Activated naive CD8-positive, alpha-beta T cell treated with anti-CD3 and anti-CD28 coated beads, Interleukin-2, amount 10 ng/mL, durations not matched to agents 7 days and 5 days (primary cell): ENCODE results near the gene MAP7D3. TPM values are rescaled to one million over a fixed set of nuclear protein-coding genes. Genes with fewer than 3 reads are reported as not detected.
"Not testable (repeated sequence)": the region's sequence is repeated elsewhere in the genome, so short reads cannot be mapped to it uniquely, and the experiment has no call there.

Source experiments
- ATAC-seq: fragments of 150-1000 bp; cut with Tn5 transposase; one replicate; pipeline ENCODE4 v1.10.0; 2021; ENCODE audit warnings: low read depth, moderate library complexity
- POLR2A ChIA-PET: fragments of 350-600 bp; sonication (Branson Sonifier 250); formaldehyde crosslinking; loops from one replicate; lab custom pipeline; 2021; ENCODE audit warnings: antibody characterized with exemption; lab: Charles Lee
- DNase-seq: peaks from one replicate; pipeline ENCODE4 v3.0.0; 2021
- H3K27ac Mint-ChIP-seq: one replicate; pipeline ENCODE4 v1.8.0; 2022; ENCODE audit warnings: mild to moderate bottlenecking, mixed read lengths
- H3K27me3 Mint-ChIP-seq: one replicate; pipeline ENCODE4 v1.8.0; 2022; ENCODE audit warnings: mild to moderate bottlenecking, moderate library complexity, mixed read lengths
- H3K36me3 Mint-ChIP-seq: one replicate; pipeline ENCODE4 v1.8.0; 2021; ENCODE audit warnings: mild to moderate bottlenecking, mixed read lengths
- H3K4me1 Mint-ChIP-seq: one replicate; pipeline ENCODE4 v1.8.0; 2021; ENCODE audit warnings: mixed read lengths
- H3K4me3 Mint-ChIP-seq: one replicate; pipeline ENCODE4 v1.8.0; 2022; ENCODE audit warnings: mild to moderate bottlenecking, moderate library complexity, mixed read lengths
- H3K9me3 Mint-ChIP-seq: one replicate; pipeline ENCODE4 v1.8.0; 2021; ENCODE audit warnings: mixed read lengths
- total RNA-seq, 2 experiments: library from RNA; stranded (reverse); gene quantifications; one replicate each; pipeline ENCODE4 v1.2.3, GENCODE V29; 2021

MAP7D3 gene
- total RNA-seq, 2 experiments from 2014 or later: 11.9 to 12.0 TPM

DNA sequence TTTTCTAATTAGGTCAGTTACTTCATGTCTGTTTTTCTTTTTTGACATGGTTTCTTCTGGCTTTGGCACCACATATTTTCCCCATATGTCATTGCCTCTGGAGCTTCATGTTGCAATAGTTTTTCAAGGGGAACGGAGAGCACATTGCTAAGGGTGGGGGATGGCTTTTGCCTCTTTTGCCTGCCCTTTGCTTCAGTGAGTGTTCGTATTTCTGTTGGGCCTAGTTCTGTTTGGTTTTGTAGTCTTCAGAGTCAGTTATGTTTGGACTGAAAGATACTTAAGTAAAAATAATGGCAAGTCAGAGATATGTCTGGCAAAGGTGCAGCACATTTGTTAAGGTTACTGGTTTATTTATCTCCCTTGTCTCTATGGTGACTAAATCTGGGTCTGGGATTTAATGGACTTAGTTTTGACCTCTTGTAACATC is 74.8 kb downstream of the MAP7D3 start:
- POLR2A ChIA-PET: no interaction called here
- Mint-ChIP-seq H3K9me3 (no peaks in the 10 kb centered on the region), H3K4me1 (no peaks in the 10 kb centered on the region), H3K27me3 (no peaks in the 10 kb centered on the region), H3K4me3 (no peak overlapping the region), H3K27ac (no peak overlapping the region), H3K36me3 (peaks cover 2% of the 10 kb centered on the region)
- ATAC-seq (no peak), DNase-seq (no peak)

- no peaks in the 10 kb centered on the region for H3K27me3 Mint-ChIP-seq
- no peak overlapping the region for H3K27ac Mint-ChIP-seq
- H3K9me3 Mint-ChIP-seq: no peaks in the 10 kb centered on the region
- H3K4me3 Mint-ChIP-seq: no peak overlapping the region
- DNase-seq (no peak), ATAC-seq (no peak)
- H3K36me3 Mint-ChIP-seq: no peaks in the 10 kb centered on the region
- peaks cover 1% of the 10 kb centered on the region for H3K4me1 Mint-ChIP-seq
- POLR2A ChIA-PET: no interaction called here
These were observed 79.8 kb downstream of the MAP7D3 start for GRCh38 chrX:136171420-136171819.

GRCh38 chrX:136170139-136170800 is 80.9 kb downstream of the MAP7D3 start:
- Mint-ChIP-seq H3K27me3 (no peaks in the 10 kb centered on the region), H3K9me3 (no peaks in the 10 kb centered on the region), H3K4me3 (no peak overlapping the region), H3K36me3 (no peaks in the 10 kb centered on the region), H3K27ac (no peak overlapping the region), H3K4me1 (peaks cover 1% of the 10 kb centered on the region)
- POLR2A ChIA-PET: no interaction called here
- DNase-seq (no peak), ATAC-seq (no peak)

DNA sequence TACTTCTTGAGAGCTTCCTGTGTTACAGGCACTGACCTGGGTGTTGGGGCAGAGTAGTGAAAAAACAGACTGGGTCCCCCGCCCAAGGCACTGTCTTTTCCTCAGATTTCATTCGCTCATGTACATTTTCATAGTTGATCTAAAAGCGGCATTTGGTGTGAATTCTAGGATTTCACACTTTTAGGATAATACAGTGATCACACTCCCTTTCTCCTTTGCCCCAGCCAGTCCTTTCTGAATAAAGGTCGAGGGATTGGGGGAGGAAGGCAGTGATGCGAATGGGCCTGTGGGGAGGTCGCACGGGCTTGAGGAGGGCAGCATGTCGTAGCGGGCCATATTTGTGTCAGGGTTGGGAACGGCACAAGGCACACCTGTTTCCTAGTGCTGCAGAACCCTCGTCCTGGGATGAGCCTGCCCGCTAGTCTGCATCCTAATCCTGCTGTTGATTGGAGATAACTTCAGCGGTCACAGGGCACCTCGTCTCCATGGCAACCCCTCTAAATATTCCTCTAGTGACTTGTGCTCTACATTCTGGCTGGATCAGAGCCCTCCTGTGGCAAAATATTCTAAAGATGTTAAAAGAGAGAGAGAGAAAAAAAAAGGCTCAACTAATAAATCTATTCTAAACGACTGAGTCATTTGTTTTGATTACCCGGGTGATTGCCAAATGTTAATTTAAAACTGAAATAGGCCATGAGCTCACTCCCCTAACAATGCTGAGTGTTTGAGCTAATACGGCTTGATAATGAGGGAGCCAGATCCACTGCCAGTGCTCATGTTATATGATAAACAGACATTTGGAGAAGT is 82.1 kb downstream of the MAP7D3 start:
- DNase-seq: no peak
- H3K27me3 Mint-ChIP-seq: no peaks in the 10 kb centered on the region
- no peaks in the 10 kb centered on the region for H3K36me3 Mint-ChIP-seq
- POLR2A ChIA-PET: no interaction called here
- H3K4me1 Mint-ChIP-seq: peaks cover 1% of the 10 kb centered on the region
- ATAC-seq: no peak
- no peaks in the 10 kb centered on the region for H3K9me3 Mint-ChIP-seq
- H3K4me3 Mint-ChIP-seq: no peak overlapping the region
- H3K27ac Mint-ChIP-seq: no peak overlapping the region

- DNase-seq, POLR2A ChIA-PET, ATAC-seq, H3K27me3 Mint-ChIP-seq, H3K36me3 Mint-ChIP-seq, H3K4me3 Mint-ChIP-seq, H3K4me1 Mint-ChIP-seq, H3K9me3 Mint-ChIP-seq, H3K27ac Mint-ChIP-seq: not testable (repeated sequence)
These were observed 83.2 kb downstream of the MAP7D3 start for GRCh38 chrX:136167989-136168388.

- POLR2A ChIA-PET: no interaction called here
- Mint-ChIP-seq H3K27me3 (no peaks in the 10 kb centered on the region), H3K36me3 (no peaks in the 10 kb centered on the region), H3K4me3 (no peak overlapping the region), H3K27ac (no peak overlapping the region), H3K9me3 (no peaks in the 10 kb centered on the region), H3K4me1 (peaks cover 5% of the 10 kb centered on the region)
- DNase-seq: no peak
- no peak for ATAC-seq
These were observed 84.9 kb downstream of the MAP7D3 start for GRCh38 chrX:136166221-136166855.

GRCh38 chrX:136165406-136165805 is 85.8 kb downstream of the MAP7D3 start:
- no peaks in the 10 kb centered on the region for H3K9me3 Mint-ChIP-seq
- H3K4me3 Mint-ChIP-seq: no peak overlapping the region
- H3K27ac Mint-ChIP-seq: no peak overlapping the region
- no peak for ATAC-seq
- no peaks in the 10 kb centered on the region for H3K27me3 Mint-ChIP-seq
- H3K4me1 Mint-ChIP-seq: peaks cover 5% of the 10 kb centered on the region
- POLR2A ChIA-PET: no interaction called here
- DNase-seq: no peak
- H3K36me3 Mint-ChIP-seq: no peaks in the 10 kb centered on the region

DNA sequence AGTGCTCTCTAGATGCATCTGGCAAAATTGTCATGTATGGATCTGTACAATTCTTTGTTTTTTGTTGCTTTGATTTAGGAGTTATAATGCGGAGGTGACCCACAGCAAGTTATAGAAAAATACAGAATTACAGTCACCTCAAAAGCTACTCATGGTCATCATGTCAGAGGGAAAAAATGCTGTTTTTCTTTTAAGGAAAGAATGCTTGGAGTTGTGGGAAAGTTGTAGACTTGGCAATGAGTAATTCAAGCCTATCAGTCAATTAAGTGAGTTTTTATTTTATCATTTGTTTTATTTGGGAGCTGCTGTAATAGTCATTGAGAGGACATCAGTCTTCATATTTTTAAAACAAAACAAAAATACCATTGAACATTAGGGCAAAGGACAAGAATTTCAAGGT is 87.5 kb downstream of the MAP7D3 start:
- H3K27ac Mint-ChIP-seq: no peak overlapping the region
- no peaks in the 10 kb centered on the region for H3K36me3 Mint-ChIP-seq
- ATAC-seq (no peak), DNase-seq (no peak)
- POLR2A ChIA-PET: interaction anchor here (1.1 kb wide), 1 partner anchor 135 kb away, joined by 5 read pairs; no protein-coding TSS in a partner anchor
- no peaks in the 10 kb centered on the region for H3K27me3 Mint-ChIP-seq
- H3K4me1 Mint-ChIP-seq: peaks cover 5% of the 10 kb centered on the region
- H3K4me3 Mint-ChIP-seq: no peak overlapping the region
- no peaks in the 10 kb centered on the region for H3K9me3 Mint-ChIP-seq

Other genes with a start within 250 kb of the MAP7D3 start
- 10 to 100 TPM; 13.4 to 19.2 TPM for gene FHL1, start 103.9 kb downstream of the MAP7D3 start, total RNA-seq
- not detected for gene ADGRG4, start 49.6 kb upstream of the MAP7D3 start, total RNA-seq
- not detected for gene BRS3, start 236.5 kb upstream of the MAP7D3 start, total RNA-seq
- gene HTATSF1, start 246.2 kb upstream of the MAP7D3 start, total RNA-seq: 10 to 100 TPM; 63.8 to 65.2 TPM